K562 (cell line): Measurements from ENCODE around the gene BTN3A1. TPM values are rescaled to one million over a fixed set of nuclear protein-coding genes. Genes with fewer than 3 reads are reported as not detected.

ENCODE experiments used
- CBX8 ChIP-seq: fragments of 200-600 bp; sonication (generic); IDR thresholded peaks from 2 replicates; pipeline ENCODE4 v1.6.1; 2012; ENCODE audit warnings: borderline replicate concordance, mixed run types, low read depth, mild to moderate bottlenecking, moderate library complexity, mixed read lengths, low read length, control low read depth, inconsistent platforms; ENCODE audit not compliant: poor library complexity, severe bottlenecking; ENCODE audit errors: extremely low read depth
- E2F5 ChIP-seq: sonication (generic); formaldehyde crosslinking; IDR thresholded peaks from 2 replicates; pipeline ENCODE4 v1.8.0; 2022; ENCODE audit warnings: mild to moderate bottlenecking, missing genetic modification reagents
- ETS1 ChIP-seq: conservative IDR thresholded peaks from 2 replicates; pipeline ENCODE4 v1.6.1; 2011; ENCODE audit warnings: low read depth, mild to moderate bottlenecking, low read length; ENCODE audit not compliant: control insufficient read depth
- EZH2 ChIP-seq: IDR thresholded peaks from 2 replicates; pipeline ENCODE4 v1.6.1; 2012; ENCODE audit warnings: low read depth, mild to moderate bottlenecking, inconsistent platforms, low read length, borderline replicate concordance
- HMG20A ChIP-seq: fragments of 450-650 bp; formaldehyde crosslinking; conservative IDR thresholded peaks from 2 replicates; pipeline ENCODE4 v1.4.0; 2020; ENCODE audit warnings: mild to moderate bottlenecking, mixed read lengths
- MLX ChIP-seq, 2 experiments: fragments of 450-650 bp in 1 of 2; sonication (generic) in 1 of 2; formaldehyde crosslinking; conservative IDR thresholded peaks; 2 replicates each; pipeline versions ENCODE4 v1.4.0 to v1.8.1; 2020 to 2022; ENCODE audit warnings: mild to moderate bottlenecking in 1 of 2, missing genetic modification reagents in 1 of 2
- MNT ChIP-seq, 2 experiments: fragments of 450-650 bp; conservative IDR thresholded peaks; 2 replicates each; pipeline ENCODE4 v1.6.1; 2017; ENCODE audit warnings: mild to moderate bottlenecking in 2 of 2, moderate library complexity in 2 of 2
- NCOA1 ChIP-seq: fragments of 450-650 bp; IDR thresholded peaks from 2 replicates; pipeline ENCODE4 v1.6.1; 2016; ENCODE audit warnings: low read depth
- POLR2B ChIP-seq: fragments of 450-650 bp; IDR thresholded peaks from 2 replicates; pipeline ENCODE4 v1.6.1; 2018; ENCODE audit warnings: low read depth; ENCODE audit not compliant: partially characterized antibody
- PTBP1 ChIP-seq: fragments of 200-400 bp; formaldehyde crosslinking; IDR thresholded peaks from 2 replicates; pipeline ENCODE4 v1.6.1; 2017; ENCODE audit warnings: low read depth, low read length
- SRSF1 ChIP-seq: fragments of 200-400 bp; formaldehyde crosslinking; IDR thresholded peaks from 2 replicates; pipeline ENCODE4 v1.6.1; 2017; ENCODE audit warnings: mild to moderate bottlenecking, low read depth, low read length, moderate library complexity
- THAP7 ChIP-seq: fragments of 250-450 bp; sonication (Bioruptor Pico); IDR thresholded peaks from 2 replicates; pipeline ENCODE4 v1.5.0; 2021
- XRCC4 ChIP-seq: IDR thresholded peaks from one replicate; pipeline ENCODE4 v1.6.1; 2011; ENCODE audit not compliant: insufficient read depth, insufficient read length; ENCODE audit errors: extremely low read depth
- ZNF253 ChIP-seq: fragments of 250-450 bp; sonication (Bioruptor Pico); conservative IDR thresholded peaks from 2 replicates; pipeline ENCODE4 v1.6.1; 2021; ENCODE audit warnings: mild to moderate bottlenecking
- ZNF324 ChIP-seq: fragments of 250-450 bp; sonication (Bioruptor Pico); IDR thresholded peaks from 2 replicates; pipeline ENCODE4 v1.4.0; 2020; ENCODE audit warnings: mild to moderate bottlenecking
- polyA plus RNA-seq, 8 experiments: library from polyadenylated mRNA; depleted of rRNA in 4 of 8; stranded (reverse) in 5 of 8; unstranded in 3 of 8; fragments of >200 nt; fragmentation: Nextera tagmentation in 2 of 8; fragmentation: Illumina TruSeq in 1 of 8; extraction: Ambion mirVana in 2 of 8; extraction: Trizol in 1 of 8; gene quantifications; 2 replicates each; pipeline versions ENCODE4 v1.2.1 to v1.2.3, GENCODE V29; 2011 to 2014; ENCODE audit warnings: inconsistent platforms in 1 of 8, missing spikeins in 1 of 8
- total RNA-seq, 7 experiments: library from RNA; depleted of rRNA in 6 of 7; stranded (reverse); fragments of >200 nt in 6 of 7; fragmentation: Illumina TruSeq in 2 of 7; extraction: Trizol in 2 of 7; gene quantifications; 2 replicates each; pipeline versions ENCODE4 v1.2.1 to v1.2.3, GENCODE V29; 2011 to 2021; ENCODE audit warnings: low replicate concordance in 1 of 7
- TF ChIP-seq, protein P1 (sequence below): fragments of 450-650 bp; formaldehyde crosslinking; IDR thresholded peaks from 2 replicates; pipeline ENCODE4 v1.4.0; 2022; ENCODE audit warnings: missing genetic modification characterization
- TF ChIP-seq, protein P2 (sequence below): fragments of 200-800 bp; sonication (Bioruptor generic); IDR thresholded peaks from 2 replicates; pipeline ENCODE4 v1.6.1; 2017; ENCODE audit warnings: missing genetic modification characterization, missing compliant biosample characterization

The BTN3A1 gene
- total and polyA plus RNA-seq, 9 of the 15 experiments (the other 6 are each of a cell fraction or from before 2014, with no cell fraction given): 0.84 to 8.5 (median 3.9) TPM

DNA sequence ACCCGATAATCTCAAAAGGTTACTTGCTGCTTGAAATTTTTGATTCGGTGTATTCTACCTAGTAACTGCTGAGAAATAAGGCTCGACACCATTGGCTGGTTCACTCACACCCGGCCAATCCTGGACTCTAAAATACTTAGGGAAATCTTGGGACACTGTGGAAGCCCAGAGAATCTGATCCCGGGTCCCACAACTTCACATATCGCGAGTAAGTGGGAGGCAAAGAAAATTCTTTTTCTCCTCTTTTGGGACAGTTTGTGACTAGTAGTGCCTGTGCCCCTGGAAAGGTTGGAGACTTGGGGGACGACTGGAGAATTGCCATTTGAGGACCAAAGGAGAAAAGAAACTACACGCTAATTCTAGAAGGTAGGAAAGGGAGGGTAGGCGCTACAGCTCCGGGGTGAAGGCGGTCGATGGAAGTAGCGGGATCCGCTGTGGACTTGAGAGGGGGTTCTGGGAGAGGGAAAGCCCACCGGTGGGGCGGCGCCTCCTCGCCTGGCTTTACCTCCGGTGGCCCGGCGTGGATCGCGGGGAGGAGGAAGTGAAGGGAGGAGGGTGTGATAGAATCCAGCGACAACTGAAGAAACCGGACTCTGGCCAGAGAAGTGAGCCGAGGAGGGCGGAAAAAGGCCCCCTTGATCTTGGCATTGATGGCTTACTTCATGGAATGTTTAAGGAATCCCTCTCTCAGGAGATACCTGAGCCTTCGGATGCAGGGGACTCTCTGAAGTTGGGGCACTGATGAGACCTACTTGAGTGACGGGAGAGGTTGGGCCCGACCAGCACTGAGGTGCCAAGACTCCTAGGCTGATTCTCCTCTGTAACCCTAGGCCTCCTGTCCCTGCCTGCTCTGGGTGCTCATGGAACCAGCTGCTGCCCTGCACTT, 19.4 kb downstream of the BTN3A1 start (continued):
- TF ChIP-seq MNT (conservative IDR thresholded peaks at IDR 0.05): 0 out of 4 replicates have a peak, but pooled peaks of 1 of the 2 experiments have one; percentile 16
- no peak for TF ChIP-seq E2F5
- TF ChIP-seq ZNF324 (CRISPR knock-in tag): no peak
- TF ChIP-seq, protein P1, sequence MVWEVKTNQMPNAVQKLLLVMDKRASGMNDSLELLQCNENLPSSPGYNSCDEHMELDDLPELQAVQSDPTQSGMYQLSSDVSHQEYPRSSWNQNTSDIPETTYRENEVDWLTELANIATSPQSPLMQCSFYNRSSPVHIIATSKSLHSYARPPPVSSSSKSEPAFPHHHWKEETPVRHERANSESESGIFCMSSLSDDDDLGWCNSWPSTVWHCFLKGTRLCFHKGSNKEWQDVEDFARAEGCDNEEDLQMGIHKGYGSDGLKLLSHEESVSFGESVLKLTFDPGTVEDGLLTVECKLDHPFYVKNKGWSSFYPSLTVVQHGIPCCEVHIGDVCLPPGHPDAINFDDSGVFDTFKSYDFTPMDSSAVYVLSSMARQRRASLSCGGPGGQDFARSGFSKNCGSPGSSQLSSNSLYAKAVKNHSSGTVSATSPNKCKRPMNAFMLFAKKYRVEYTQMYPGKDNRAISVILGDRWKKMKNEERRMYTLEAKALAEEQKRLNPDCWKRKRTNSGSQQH (CRISPR knock-in tag): no peak
- TF ChIP-seq THAP7 (CRISPR knock-in tag): no peak
- no peak for TF ChIP-seq ETS1
- no peak for TF ChIP-seq HMG20A (CRISPR knock-in tag)
- TF ChIP-seq SRSF1: no peak
- TF ChIP-seq PTBP1: no peak
- TF ChIP-seq MLX (CRISPR knock-in tag; conservative IDR thresholded peaks at IDR 0.05): no peak
- no peak for TF ChIP-seq ZNF253 (CRISPR knock-in tag)
- no peak for TF ChIP-seq NCOA1
- TF ChIP-seq XRCC4: no peak
- no peak for TF ChIP-seq EZH2
- no peak for TF ChIP-seq CBX8
- TF ChIP-seq POLR2B: peak; percentile 52
- TF ChIP-seq, protein P2, sequence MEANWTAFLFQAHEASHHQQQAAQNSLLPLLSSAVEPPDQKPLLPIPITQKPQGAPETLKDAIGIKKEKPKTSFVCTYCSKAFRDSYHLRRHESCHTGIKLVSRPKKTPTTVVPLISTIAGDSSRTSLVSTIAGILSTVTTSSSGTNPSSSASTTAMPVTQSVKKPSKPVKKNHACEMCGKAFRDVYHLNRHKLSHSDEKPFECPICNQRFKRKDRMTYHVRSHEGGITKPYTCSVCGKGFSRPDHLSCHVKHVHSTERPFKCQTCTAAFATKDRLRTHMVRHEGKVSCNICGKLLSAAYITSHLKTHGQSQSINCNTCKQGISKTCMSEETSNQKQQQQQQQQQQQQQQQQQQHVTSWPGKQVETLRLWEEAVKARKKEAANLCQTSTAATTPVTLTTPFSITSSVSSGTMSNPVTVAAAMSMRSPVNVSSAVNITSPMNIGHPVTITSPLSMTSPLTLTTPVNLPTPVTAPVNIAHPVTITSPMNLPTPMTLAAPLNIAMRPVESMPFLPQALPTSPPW: peak; percentile 28; the same call in 1 of the 2 replicates
